Muscle of leg (tissue), 11 donors: ENCODE results near the gene MSL3. TPM values are rescaled to one million over a fixed set of nuclear protein-coding genes. Genes with fewer than 3 reads are reported as not detected.
A peak's percentile ranks its signal among the peaks of the same experiment; 100 is the strongest.

Experiments
- DNase-seq: peaks from one replicate; pipeline ENCODE4 v3.0.0; 2013
- H3K27ac ChIP-seq: one replicate; pipeline ENCODE4 v1.5.1; 2013; ENCODE audit warnings: mild to moderate bottlenecking, low read length, control low read depth
- H3K27me3 ChIP-seq: one replicate; pipeline ENCODE4 v1.6.1; 2013; ENCODE audit warnings: low read length; ENCODE audit not compliant: control insufficient read depth, insufficient read depth
- H3K36me3 ChIP-seq: one replicate; pipeline ENCODE4 v1.6.1; 2013; ENCODE audit warnings: low read length; ENCODE audit not compliant: control insufficient read depth, insufficient read depth
- H3K4me1 ChIP-seq: one replicate; pipeline ENCODE4 v1.6.1; 2013; ENCODE audit warnings: low read length; ENCODE audit not compliant: control insufficient read depth, insufficient read depth
- H3K4me3 ChIP-seq: one replicate; pipeline ENCODE4 v1.5.1; 2013; ENCODE audit warnings: low read length, control low read depth
- H3K9me3 ChIP-seq: replicated peaks from 2 replicates; pipeline ENCODE4 v1.6.1; 2013; ENCODE audit warnings: low read depth, low read length; ENCODE audit not compliant: control insufficient read depth
- WGBS: methylation state at CpG from one replicate; pipeline ENCODE4 v1.1.5; 2013; ENCODE audit warnings: missing lambda C conversion rate; ENCODE audit not compliant: insufficient coverage; 5-methylcytosine and 5-hydroxymethylcytosine counted together
- polyA plus RNA-seq, 8 donors: library from polyadenylated mRNA; unstranded; fragments of 120-200 nt; gene quantifications; one replicate each; pipeline versions ENCODE4 v1.2.1 to v1.2.3, GENCODE V29; 2013; ENCODE audit warnings: inconsistent platforms in 1 of 8, low replicate concordance in 1 of 8; ENCODE audit not compliant: insufficient read length in 8 of 8, insufficient read depth in 1 of 8
- total RNA-seq: library from RNA; stranded (reverse); fragments of 120-200 nt; gene quantifications from one replicate; pipeline ENCODE4 v1.2.4, GENCODE V29; 2013

The MSL3 gene
- total and polyA plus RNA-seq, 9 donors: 17.4 to 32.1 (median 23.0) TPM

- 34% methylated on average over 14 of the region's 14 CpGs for WGBS
- peaks cover 30% of the 10 kb centered on the region for H3K27me3 ChIP-seq
- peaks cover 5% of the 10 kb centered on the region for H3K36me3 ChIP-seq
- peak overlapping the region; percentile 71 for H3K27ac ChIP-seq
- no peak for DNase-seq
- peak overlapping the region; percentile 43 for H3K4me3 ChIP-seq
- H3K9me3 ChIP-seq: no peaks in the 10 kb centered on the region
- H3K4me1 ChIP-seq: peaks cover 4% of the 10 kb centered on the region
Measured at GRCh38 chrX:11757397-11757718, 679 bp upstream of the MSL3 start.

DNA sequence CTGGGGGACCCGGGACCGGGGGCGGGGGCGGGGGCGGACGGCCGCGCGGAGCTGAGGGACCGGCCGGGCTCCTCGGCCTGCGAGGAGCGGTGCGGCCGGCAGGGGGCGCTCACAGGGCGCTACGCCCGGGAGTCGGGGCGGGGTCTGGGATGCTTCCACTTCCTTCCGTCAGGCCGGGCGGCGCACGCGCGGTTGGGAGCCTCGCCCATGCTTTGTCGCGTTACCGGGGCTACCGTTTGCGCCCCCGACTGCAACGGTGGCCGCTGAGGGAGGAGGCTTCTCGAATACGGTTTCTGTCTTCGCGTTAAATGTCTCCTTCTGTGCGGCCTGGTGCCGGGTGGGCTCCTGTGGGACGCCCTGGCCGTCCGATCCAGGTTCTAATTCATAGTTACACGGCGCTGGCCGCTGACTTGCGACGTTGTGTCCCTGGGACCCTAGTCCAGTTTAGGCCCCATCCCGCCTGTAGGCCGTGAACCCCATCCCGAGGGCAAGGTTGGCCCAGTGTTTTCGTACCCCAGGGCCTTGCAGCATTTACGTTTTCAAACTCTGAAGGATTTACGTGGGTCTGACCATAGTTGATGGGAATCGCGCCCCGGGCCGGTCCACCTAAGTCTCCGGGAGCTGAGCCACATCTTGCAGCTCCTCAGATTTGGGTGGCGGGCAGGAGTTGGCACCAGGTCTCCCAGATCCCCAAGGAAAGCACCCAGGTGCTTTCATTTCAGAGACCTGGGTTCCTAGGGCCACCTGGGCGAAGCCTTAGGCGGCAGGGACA is 549 bp downstream of the MSL3 start:
- H3K27me3 ChIP-seq: peaks cover 25% of the 10 kb centered on the region
- peak; percentile 90 for DNase-seq
- WGBS: 31% methylated on average over 65 of the region's 66 CpGs
- peaks cover 12% of the 10 kb centered on the region for H3K36me3 ChIP-seq
- H3K4me1 ChIP-seq: peaks cover 4% of the 10 kb centered on the region
- peak overlapping the region; percentile 63 for H3K4me3 ChIP-seq
- peak overlapping the region; percentile 85 for H3K27ac ChIP-seq
- no peaks in the 10 kb centered on the region for H3K9me3 ChIP-seq

GRCh38 chrX:11759172-11759460 is 1.1 kb downstream of the MSL3 start:
- peak overlapping the region; percentile 63 for H3K4me3 ChIP-seq
- no peaks in the 10 kb centered on the region for H3K9me3 ChIP-seq
- WGBS: 25% methylated on average over 4 of the region's 7 CpGs
- peak overlapping the region; percentile 85 for H3K27ac ChIP-seq
- peaks cover 12% of the 10 kb centered on the region for H3K36me3 ChIP-seq
- H3K27me3 ChIP-seq: peaks cover 23% of the 10 kb centered on the region
- no peak for DNase-seq
- peaks cover 4% of the 10 kb centered on the region for H3K4me1 ChIP-seq

DNA sequence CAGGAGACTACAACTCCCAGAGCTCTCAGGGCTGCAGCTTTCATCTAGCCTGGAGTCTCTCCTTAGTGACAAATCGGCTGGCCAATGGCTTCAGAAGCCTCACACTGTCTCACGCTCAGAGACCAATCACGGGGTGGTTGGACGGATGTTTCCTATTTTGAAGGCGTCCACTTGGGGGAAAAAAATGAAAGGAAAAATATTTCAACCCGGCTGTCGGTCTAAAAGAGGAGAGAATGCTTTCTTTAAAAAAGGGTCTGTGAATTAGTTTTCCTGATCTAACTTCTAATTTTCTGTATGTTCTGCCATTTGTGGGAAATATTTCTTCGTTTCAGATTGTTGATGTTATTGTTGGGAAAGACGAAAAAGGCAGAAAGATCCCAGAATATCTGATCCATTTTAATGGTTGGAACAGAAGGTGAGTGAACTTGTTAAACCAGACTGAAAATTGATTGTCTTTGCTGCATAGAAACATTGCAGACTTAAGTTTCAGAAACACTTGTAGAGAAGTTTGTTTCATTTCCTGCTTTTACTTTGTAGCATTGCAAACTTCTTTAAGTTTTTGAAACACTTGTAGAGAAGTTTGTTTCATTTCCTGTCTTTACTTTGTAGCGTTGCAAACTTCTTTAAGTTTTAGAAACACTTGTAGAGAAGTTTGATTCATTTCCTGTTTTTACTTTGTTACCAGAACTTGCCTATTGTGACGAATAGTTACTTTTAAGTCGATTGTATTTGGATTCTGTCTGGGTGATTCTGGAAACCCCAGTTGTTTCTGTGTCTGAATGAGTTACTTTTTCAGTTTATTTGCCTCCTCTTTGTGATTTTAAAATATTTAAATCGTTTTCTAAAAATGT is 1.6 kb downstream of the MSL3 start:
- H3K27me3 ChIP-seq: peaks cover 22% of the 10 kb centered on the region
- DNase-seq: peak; percentile 98
- 30% methylated on average over 6 of the region's 13 CpGs for WGBS
- H3K4me1 ChIP-seq: peaks cover 4% of the 10 kb centered on the region
- H3K9me3 ChIP-seq: no peaks in the 10 kb centered on the region
- peak overlapping the region; percentile 63 for H3K4me3 ChIP-seq
- peaks cover 17% of the 10 kb centered on the region for H3K36me3 ChIP-seq
- H3K27ac ChIP-seq: peak overlapping the region; percentile 85

DNA sequence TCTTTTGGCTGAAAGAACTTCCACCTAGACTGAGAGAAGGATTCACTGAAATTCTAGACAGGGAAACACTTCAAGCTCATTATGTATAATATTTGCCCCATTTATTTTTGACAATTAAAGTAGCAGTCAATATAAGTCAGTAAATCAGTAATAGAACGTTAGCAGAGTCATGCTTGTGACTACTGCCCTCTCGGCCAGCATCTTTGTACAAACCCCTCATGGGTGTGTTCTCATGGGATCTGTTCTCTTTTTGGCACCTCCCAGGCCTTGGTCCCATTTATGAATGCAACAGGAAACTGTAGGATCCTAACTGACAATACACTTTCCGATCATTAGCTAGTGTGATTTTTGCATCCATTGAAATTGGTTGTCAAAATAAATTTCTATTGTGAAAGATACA is 2.9 kb downstream of the MSL3 start:
- DNase-seq: no peak
- Histone ChIP-seq H3K36me3 (peaks cover 26% of the 10 kb centered on the region), H3K27ac (no peak overlapping the region), H3K4me1 (peaks cover 4% of the 10 kb centered on the region), H3K27me3 (peaks cover 24% of the 10 kb centered on the region), H3K9me3 (no peaks in the 10 kb centered on the region), H3K4me3 (no peak overlapping the region)
- 61% methylated on average over 2 of the region's 3 CpGs for WGBS

DNA sequence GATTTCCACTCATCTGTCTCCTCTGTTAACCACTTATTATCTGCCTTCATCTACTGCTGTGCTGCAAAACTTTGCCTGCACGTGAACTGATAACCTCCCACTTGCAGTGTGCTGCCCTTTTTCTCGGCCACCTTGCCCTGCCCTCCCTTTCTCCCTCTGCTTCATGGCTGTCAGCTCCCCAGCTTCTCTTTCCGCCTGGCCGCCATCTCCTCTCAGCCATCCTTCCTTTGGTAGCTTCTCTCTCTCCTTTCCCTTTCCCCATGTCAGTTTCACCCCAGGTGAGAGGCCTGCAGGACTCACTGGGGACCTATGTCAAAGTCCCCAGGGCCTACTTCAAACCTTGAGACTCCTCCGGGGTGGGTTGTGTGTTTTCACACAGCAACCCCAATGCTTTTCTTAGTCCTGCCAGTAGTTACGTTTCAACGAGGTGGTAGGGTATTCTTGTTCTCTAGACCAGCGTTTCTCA is 6.6 kb downstream of the MSL3 start:
- no peak overlapping the region for H3K27ac ChIP-seq
- WGBS: 69% methylated on average over 3 of the region's 8 CpGs
- no peak for DNase-seq
- no peak overlapping the region for H3K4me3 ChIP-seq
- H3K4me1 ChIP-seq: no peaks in the 10 kb centered on the region
- H3K9me3 ChIP-seq: no peaks in the 10 kb centered on the region
- H3K36me3 ChIP-seq: peaks cover 42% of the 10 kb centered on the region
- H3K27me3 ChIP-seq: peaks cover 19% of the 10 kb centered on the region

- peaks cover 46% of the 10 kb centered on the region for H3K36me3 ChIP-seq
- H3K9me3 ChIP-seq: no peaks in the 10 kb centered on the region
- WGBS: 89% methylated on average over 16 of the region's 16 CpGs
- no peaks in the 10 kb centered on the region for H3K4me1 ChIP-seq
- DNase-seq: no peak
- H3K27me3 ChIP-seq: peaks cover 21% of the 10 kb centered on the region
- H3K4me3 ChIP-seq: no peak overlapping the region
- no peak overlapping the region for H3K27ac ChIP-seq
Measured at GRCh38 chrX:11765449-11765848, 7.4 kb downstream of the MSL3 start.

DNA sequence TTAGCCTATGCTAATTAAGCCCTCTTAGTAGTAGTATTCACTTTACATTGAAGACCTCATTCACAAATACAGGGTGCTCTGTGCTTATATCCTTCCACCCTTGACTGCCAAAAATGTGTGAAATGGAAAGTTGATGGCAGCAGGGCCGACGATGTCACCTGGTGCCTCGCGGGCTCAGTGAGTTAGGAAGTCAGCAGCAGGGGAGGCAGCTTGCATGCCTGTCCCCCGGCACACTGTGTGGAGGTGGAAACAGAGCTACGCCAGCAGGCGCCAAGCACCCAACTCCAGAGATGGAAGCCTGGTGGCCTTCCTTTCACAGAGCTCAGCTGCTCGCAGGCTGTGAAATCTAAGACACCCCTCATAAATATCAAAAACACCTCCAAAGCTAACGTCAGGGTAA is 8.4 kb downstream of the MSL3 start:
- no peaks in the 10 kb centered on the region for H3K4me1 ChIP-seq
- H3K4me3 ChIP-seq: no peak overlapping the region
- 62% methylated on average over 5 of the region's 9 CpGs for WGBS
- H3K36me3 ChIP-seq: peaks cover 42% of the 10 kb centered on the region
- H3K27ac ChIP-seq: no peak overlapping the region
- no peak for DNase-seq
- H3K27me3 ChIP-seq: peaks cover 21% of the 10 kb centered on the region
- H3K9me3 ChIP-seq: no peaks in the 10 kb centered on the region

DNA sequence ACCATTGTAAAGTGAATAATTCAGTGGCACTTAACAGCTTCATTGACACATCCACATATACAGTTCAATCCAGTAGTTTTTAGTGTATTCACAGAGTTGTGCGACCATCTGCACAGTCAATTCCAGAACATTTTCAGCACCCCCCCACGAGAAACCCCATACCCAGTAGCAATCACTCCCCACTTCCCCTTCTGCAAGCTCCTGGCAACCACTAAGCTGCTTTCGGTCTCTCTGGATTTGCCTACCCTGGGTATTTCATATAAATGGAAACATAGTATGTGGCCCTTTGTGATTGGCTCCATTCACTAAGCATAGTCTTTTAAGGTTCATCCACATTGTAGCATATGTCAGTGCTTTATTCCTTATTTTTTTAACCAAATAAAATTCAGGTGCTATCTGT is 10.0 kb downstream of the MSL3 start:
- DNase-seq: peak; percentile 21
- Histone ChIP-seq H3K4me3 (no peak overlapping the region), H3K4me1 (no peaks in the 10 kb centered on the region), H3K9me3 (no peaks in the 10 kb centered on the region), H3K27ac (no peak overlapping the region), H3K27me3 (peaks cover 21% of the 10 kb centered on the region), H3K36me3 (peaks cover 38% of the 10 kb centered on the region)
- WGBS: 20% methylated on average over 1 of the region's 3 CpGs

GRCh38 chrX:11770320-11770719 is 12.3 kb downstream of the MSL3 start:
- peaks cover 15% of the 10 kb centered on the region for H3K27me3 ChIP-seq
- H3K27ac ChIP-seq: no peak overlapping the region
- peaks cover 22% of the 10 kb centered on the region for H3K36me3 ChIP-seq
- no peaks in the 10 kb centered on the region for H3K4me1 ChIP-seq
- peak; percentile 63 for DNase-seq
- H3K4me3 ChIP-seq: no peak overlapping the region
- no peaks in the 10 kb centered on the region for H3K9me3 ChIP-seq
- 21% methylated on average over 8 of the region's 12 CpGs for WGBS
